MCF 10A (cell line): Measurements from ENCODE around the gene TMBIM6. TPM values are rescaled to one million over a fixed set of nuclear protein-coding genes. Genes with fewer than 3 reads are reported as not detected.

Experiments used
- BruUV-seq: library from RNA; stranded (reverse); fragments of 400-500 nt; replicated peaks from 2 replicates; lab custom pipeline; 2021; lab: Mats Ljungman, UMichigan
- CTCF ChIA-PET: fragments of 300-600 bp; sonication (Branson Sonifier 250); formaldehyde crosslinking; extraction: SDS; loops from one replicate; lab custom pipeline; 2021; ENCODE audit warnings: antibody characterized with exemption, inconsistent platforms; lab: Yijun Ruan, JAX
- POLR2A ChIA-PET: fragments of 300-600, 350-650 bp; sonication (Branson Sonifier 250); formaldehyde crosslinking; extraction: SDS; loops from one replicate; lab custom pipeline; 2020; ENCODE audit warnings: antibody characterized with exemption, inconsistent platforms; lab: Yijun Ruan, JAX
- DNase-seq: peaks from one replicate; pipeline ENCODE4 v3.0.0-alpha.2; 2018; ENCODE audit not compliant: unreplicated experiment
- H3K27ac Mint-ChIP-seq: one replicate; pipeline ENCODE4 v1.8.0; 2022; ENCODE audit warnings: mild to moderate bottlenecking, low read depth, mixed read lengths; ENCODE audit not compliant: unreplicated experiment
- H3K27me3 Mint-ChIP-seq: one replicate; pipeline ENCODE4 v1.8.0; 2022; ENCODE audit warnings: mixed read lengths; ENCODE audit not compliant: insufficient read depth, unreplicated experiment
- H3K36me3 Mint-ChIP-seq: one replicate; pipeline ENCODE4 v1.8.0; 2022; ENCODE audit warnings: mild to moderate bottlenecking, moderate library complexity, mixed read lengths; ENCODE audit not compliant: insufficient read depth, unreplicated experiment
- H3K4me1 Mint-ChIP-seq: one replicate; pipeline ENCODE4 v1.8.0; 2022; ENCODE audit warnings: mixed read lengths; ENCODE audit not compliant: insufficient read depth, unreplicated experiment
- H3K4me3 Mint-ChIP-seq: one replicate; pipeline ENCODE4 v1.8.0; 2022; ENCODE audit warnings: mild to moderate bottlenecking, moderate library complexity, mixed read lengths; ENCODE audit not compliant: unreplicated experiment
- H3K9me3 Mint-ChIP-seq: one replicate; pipeline ENCODE4 v1.8.0; 2022; ENCODE audit warnings: mixed read lengths; ENCODE audit not compliant: unreplicated experiment
- CTCF ChIP-seq: fragments of 200-600 bp; IDR thresholded peaks from one replicate; pipeline ENCODE4 v1.8.0; 2022; ENCODE audit warnings: antibody characterized with exemption, mild to moderate bottlenecking; ENCODE audit not compliant: unreplicated experiment
- intact Hi-C: fragments of 100-400 bp; cut with micrococcal nuclease; formaldehyde crosslinking; loops from 2 replicates; pipeline ENCODE4 v1.14.1; 2022
- total RNA-seq: library from RNA; stranded (reverse); gene quantifications from 2 replicates; pipeline ENCODE4 v1.2.3, GENCODE V29; 2022

TMBIM6 gene
- total RNA-seq, 1 experiment from 2014 or later: 517 TPM

GRCh38 chr12:49761677-49762467, 20.5 kb downstream of the TMBIM6 start:
- intact Hi-C loops: no loop called here
- BruUV-seq: no TSS peak
- DNase-seq: no peak
- H3K27ac Mint-ChIP-seq: no peak overlapping the region
- ChIA-PET POLR2A (interaction anchor here (0.9 to 1.5 kb wide), 5 partner anchors 12 to 83 kb away, joined by 3 to 6 read pairs (median 3); partner anchors contain the start of genes BCDIN3D and TMBIM6), CTCF (interaction anchor here (0.6 to 2.7 kb wide), 16 partner anchors 9 to 233 kb away, joined by 3 to 15 read pairs (median 4); partner anchors contain the start of gene TMBIM6)
- H3K27me3 Mint-ChIP-seq: no peaks in the 10 kb centered on the region
- TF ChIP-seq CTCF: no peak
- no peaks in the 10 kb centered on the region for H3K9me3 Mint-ChIP-seq
- no peaks in the 10 kb centered on the region for H3K4me1 Mint-ChIP-seq
- H3K36me3 Mint-ChIP-seq: peaks cover 90% of the 10 kb centered on the region
- no peak overlapping the region for H3K4me3 Mint-ChIP-seq

- Mint-ChIP-seq H3K9me3 (no peaks in the 10 kb centered on the region), H3K4me1 (no peaks in the 10 kb centered on the region), H3K36me3 (peaks cover 87% of the 10 kb centered on the region), H3K27me3 (no peaks in the 10 kb centered on the region), H3K4me3 (no peak overlapping the region), H3K27ac (peak overlapping the region; percentile 61)
- BruUV-seq: no TSS peak
- no peak for TF ChIP-seq CTCF
- CTCF ChIA-PET: interaction anchor here (0.6 to 2.7 kb wide), 17 partner anchors 10 to 232 kb away, joined by 3 to 15 read pairs (median 4); partner anchors contain the start of gene TMBIM6
- DNase-seq: no peak
- intact Hi-C loops: no loop called here
- POLR2A ChIA-PET: interaction anchor here (0.9 to 1.5 kb wide), 5 partner anchors 12 to 83 kb away, joined by 3 to 6 read pairs (median 3); partner anchors contain the start of genes BCDIN3D and TMBIM6
These were observed 21.1 kb downstream of the TMBIM6 start for GRCh38 chr12:49762468-49762847.

GRCh38 chr12:49763006-49763591, 21.7 kb downstream of the TMBIM6 start:
- no TSS peak for BruUV-seq
- CTCF ChIA-PET: interaction anchor here (0.6 to 2.7 kb wide), 10 partner anchors 10 to 205 kb away, joined by 3 to 15 read pairs (median 5); no protein-coding TSS in a partner anchor
- Mint-ChIP-seq H3K36me3 (peaks cover 83% of the 10 kb centered on the region), H3K27ac (peak overlapping the region; percentile 61), H3K4me3 (no peak overlapping the region), H3K9me3 (no peaks in the 10 kb centered on the region), H3K27me3 (no peaks in the 10 kb centered on the region), H3K4me1 (no peaks in the 10 kb centered on the region)
- POLR2A ChIA-PET: interaction anchor here (0.9 to 1.5 kb wide), 3 partner anchors 13 to 84 kb away, joined by 3 to 5 read pairs (median 3); partner anchors contain the start of gene BCDIN3D
- intact Hi-C loops: no loop called here
- TF ChIP-seq CTCF: peak; percentile 53
- peak; percentile 57 for DNase-seq

GRCh38 chr12:49764126-49764525, 22.8 kb downstream of the TMBIM6 start:
- Mint-ChIP-seq H3K36me3 (peaks cover 72% of the 10 kb centered on the region), H3K9me3 (no peaks in the 10 kb centered on the region)
- no TSS peak for BruUV-seq

More at GRCh38 chr12:49764126-49764525, 22.8 kb downstream of the TMBIM6 start:
- CTCF ChIA-PET: interaction anchor here (1.0 to 1.2 kb wide), 3 partner anchors 9 to 306 kb away, joined by 3 to 5 read pairs (median 4); no protein-coding TSS in a partner anchor
- H3K4me1 Mint-ChIP-seq: no peaks in the 10 kb centered on the region
- intact Hi-C loops: no loop called here
- H3K27ac Mint-ChIP-seq: no peak overlapping the region
- TF ChIP-seq CTCF: no peak
- DNase-seq: no peak
- no peak overlapping the region for H3K4me3 Mint-ChIP-seq
- POLR2A ChIA-PET: interaction anchor here (1.4 kb wide), 1 partner anchor 23 kb away, joined by 4 read pairs; the partner anchor contains the start of gene TMBIM6
- H3K27me3 Mint-ChIP-seq: no peaks in the 10 kb centered on the region
